Measurements from ENCODE around the gene CYSRT1.

GRCh38 chr9:137244486-137245449 is 19.8 kb downstream of the CYSRT1 start:
- TF ChIP-seq FOS (IDR thresholded peaks at IDR 0.05; ENCODE audit: borderline replicate concordance, insufficient read depth, low read length): no peak
- TF ChIP-seq MAX (IDR thresholded peaks at IDR 0.05; ENCODE audit: insufficient read depth, insufficient read length): no peak
- no peak for TF ChIP-seq POLR2A (IDR thresholded peaks at IDR 0.05; ENCODE audit: low read depth, low read length)
- TF ChIP-seq CTCF (IDR thresholded peaks at IDR 0.05; ENCODE audit: extremely low read depth in 1 of 2, insufficient read depth in 1 of 2, low read depth in 1 of 2, low read length in 2 of 2): peak in 1 of 2 donors; percentile 9
